ENCODE data around the gene OTOF.

DNA sequence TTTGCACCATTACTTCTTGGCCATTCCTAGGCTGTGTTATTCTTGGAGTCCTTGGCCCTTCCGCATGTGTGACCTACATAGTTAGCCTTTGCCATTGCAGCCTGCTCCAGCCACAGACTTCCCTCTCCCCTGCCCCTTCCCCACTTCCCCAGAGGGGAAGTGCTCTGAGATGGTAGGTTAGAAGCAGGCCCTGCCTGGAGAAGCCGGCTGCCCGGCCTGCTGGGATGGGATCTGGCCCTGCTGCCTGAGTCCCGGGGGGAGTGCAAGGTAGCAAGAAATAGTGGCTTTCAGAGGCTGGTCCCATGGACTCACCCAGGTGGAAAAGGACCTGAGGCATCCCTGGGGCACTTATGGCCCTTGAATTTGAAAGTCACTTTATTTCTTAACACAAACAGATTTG is 28.4 kb upstream of the OTOF start:
- TF ChIP-seq, protein P1, sequence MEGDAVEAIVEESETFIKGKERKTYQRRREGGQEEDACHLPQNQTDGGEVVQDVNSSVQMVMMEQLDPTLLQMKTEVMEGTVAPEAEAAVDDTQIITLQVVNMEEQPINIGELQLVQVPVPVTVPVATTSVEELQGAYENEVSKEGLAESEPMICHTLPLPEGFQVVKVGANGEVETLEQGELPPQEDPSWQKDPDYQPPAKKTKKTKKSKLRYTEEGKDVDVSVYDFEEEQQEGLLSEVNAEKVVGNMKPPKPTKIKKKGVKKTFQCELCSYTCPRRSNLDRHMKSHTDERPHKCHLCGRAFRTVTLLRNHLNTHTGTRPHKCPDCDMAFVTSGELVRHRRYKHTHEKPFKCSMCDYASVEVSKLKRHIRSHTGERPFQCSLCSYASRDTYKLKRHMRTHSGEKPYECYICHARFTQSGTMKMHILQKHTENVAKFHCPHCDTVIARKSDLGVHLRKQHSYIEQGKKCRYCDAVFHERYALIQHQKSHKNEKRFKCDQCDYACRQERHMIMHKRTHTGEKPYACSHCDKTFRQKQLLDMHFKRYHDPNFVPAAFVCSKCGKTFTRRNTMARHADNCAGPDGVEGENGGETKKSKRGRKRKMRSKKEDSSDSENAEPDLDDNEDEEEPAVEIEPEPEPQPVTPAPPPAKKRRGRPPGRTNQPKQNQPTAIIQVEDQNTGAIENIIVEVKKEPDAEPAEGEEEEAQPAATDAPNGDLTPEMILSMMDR (conservative IDR thresholded peaks at IDR 0.05) = no peak
- no peak for TF ChIP-seq EZH2 (IDR thresholded peaks at IDR 0.05; ENCODE audit: low read depth)

All from PC-9 (cell line).